UCSD-AML1 (cell line): ENCODE measurements around the gene TMEM151B.
"Not testable (repeated sequence)": the region's sequence is repeated elsewhere in the genome, so short reads cannot be mapped to it uniquely, and the experiment has no call there.

Experiments
- DNase-seq: peaks from one replicate; lab custom pipeline; 2025; ENCODE audit not compliant: unreplicated experiment; lab: John Stamatoyannopoulos, UW

The TMEM151B gene

DNA sequence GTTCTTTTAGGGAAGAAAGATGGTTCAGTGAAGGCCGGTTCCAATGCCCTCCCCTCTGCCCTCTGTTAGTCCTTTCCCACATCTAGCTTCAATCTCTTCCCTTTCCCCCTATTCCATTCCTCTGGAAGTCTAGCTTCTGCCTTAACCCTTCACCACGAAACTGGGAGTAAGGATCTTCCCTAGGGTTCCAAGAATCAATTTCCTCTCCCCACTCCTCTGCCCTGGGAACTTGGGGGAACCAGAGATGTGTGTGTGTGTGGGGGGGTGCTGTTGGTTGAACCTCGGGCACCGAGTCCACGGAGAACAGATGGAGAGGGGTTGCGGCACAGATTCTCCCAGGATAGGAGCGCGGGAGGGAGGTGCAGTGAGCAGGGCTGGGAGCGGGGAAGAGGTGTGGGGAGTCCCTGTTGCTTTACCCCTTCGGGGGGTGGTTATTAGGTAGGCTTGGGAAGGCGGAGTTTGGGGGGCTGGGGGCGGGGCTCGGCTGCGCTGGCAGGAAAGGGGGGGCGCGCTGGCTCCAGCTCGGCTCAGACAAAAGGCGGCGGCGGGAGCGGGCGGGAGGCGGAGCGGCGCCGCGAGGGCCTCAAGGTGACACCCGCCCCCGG lies at the start of gene TMEM151B:
TSS of gene TMEM151B (plus strand) at position 530 of the 605 bp plus-strand sequence. CDS start 293 bp downstream, outside the sequence.
- no peak for DNase-seq

DNA sequence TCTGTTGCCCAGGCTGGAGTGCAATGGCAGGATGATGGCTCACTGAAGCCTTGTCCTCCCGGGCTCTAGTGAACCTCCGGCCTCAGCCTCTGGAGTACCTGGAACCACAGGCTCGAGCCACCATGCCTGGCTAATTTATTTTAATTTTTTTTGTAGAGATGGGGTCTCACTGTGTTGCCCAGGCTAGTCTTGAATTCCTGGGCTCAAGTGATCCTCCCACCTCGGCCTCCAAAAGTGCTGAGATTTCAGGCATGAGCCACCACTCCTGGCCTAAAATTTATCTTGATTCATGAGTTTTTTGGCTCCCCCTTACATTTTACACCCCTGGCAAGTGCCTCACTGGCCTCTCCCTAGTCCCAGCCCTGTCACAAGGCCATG lies 49.3 kb upstream of the TMEM151B start:
- DNase-seq: no peak

GRCh38 chr6:44221291-44221960 lies 48.8 kb upstream of the TMEM151B start:
- peak; percentile 83 for DNase-seq

DNA sequence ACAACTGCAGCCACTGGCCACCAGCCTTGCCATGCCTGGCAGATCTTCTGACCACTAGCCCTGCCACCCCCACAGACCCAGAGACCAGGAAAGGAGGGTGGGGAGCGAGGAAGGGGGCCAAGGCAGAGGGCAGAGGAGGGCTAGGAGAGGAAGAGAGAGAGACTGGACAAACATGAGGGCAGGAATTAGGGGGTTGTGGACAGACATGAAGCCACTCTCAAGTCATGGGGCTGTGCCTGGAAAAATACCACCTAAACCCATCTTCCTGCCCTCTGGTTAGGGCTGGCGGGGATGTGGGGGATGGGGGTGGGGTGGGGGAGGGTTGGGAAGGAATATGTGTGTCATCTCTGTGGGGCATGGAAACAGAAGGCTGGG lies 48.3 kb upstream of the TMEM151B start:
- DNase-seq: no peak

DNA sequence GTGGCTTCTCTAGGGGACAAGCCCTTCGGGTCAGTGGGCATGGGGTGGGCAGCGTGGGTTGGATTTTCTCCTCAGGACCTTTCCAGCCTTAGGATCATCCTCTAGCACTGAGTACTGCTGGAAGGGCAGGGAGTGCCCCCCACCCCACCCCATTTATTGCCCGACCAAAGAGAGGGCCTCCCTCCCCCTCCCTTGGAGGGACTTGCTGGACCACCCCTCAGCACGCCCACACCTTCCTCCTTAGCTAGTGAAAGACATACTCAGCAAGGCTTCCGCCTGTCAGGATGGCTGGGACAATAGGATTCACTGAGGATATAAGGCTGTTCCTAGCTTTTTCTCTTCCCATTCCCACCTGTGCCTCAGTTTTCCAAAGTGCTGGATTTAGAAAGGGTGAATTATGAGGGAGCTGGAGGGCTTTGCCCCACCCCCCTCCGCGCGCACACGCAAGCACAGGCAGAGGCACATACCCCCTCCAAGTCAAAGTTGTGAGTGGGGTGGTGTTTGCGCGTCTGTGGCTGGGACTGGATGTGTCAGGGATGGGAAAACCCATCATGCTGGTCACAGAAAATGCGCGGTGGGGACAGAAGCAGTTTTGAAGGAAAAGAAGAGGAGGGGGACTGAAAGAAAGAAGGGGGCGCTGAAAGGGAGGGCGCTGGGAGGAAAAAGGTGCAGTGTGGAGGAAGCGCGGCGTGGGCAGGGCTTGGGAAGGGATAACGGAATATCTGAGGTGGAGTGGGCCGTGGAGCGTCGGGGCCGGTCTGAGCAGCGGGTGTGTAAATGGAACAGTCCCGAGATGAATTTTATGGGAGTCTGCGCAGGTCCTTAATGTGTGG lies 47.5 kb upstream of the TMEM151B start:
- no peak for DNase-seq

DNA sequence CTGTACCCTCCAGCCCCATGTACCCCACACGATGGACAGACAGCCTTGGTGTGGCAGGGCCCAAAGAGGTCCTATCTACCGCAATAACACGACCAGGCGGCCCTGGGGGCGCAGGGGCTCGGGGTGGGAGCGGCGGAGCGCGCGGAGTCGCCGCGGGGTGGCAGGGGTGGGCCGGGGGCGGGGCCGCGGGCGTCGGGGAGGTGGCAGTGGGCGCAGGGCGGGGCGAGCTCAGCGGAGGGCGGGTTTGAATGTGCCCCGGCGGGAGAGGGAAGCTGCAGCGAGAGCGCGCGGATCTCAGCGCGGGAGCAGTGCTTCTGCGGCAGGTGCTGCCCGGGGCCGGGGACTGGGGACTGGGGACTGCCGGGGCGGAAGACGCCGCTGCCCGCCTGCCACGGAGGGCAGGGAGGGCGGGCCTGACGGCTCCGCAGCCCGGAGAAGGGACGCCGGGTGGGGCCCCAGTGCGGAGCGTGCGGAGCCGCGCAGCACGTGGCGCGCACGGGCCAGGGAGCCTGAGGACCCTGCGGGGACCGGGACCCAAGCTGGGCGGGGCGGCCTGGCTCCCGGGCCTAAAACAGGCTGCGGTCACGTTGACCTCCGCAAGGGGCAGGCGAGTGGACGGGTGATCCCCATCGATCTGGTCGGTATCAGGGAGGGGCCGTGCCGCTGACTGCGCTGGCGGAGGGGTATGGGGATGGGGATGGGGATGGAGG lies 46.8 kb upstream of the TMEM151B start, which contains the start of gene SLC29A1:
TSS of gene SLC29A1 (plus strand) at position 277 of the 710 bp plus-strand sequence. CDS start 3,719 bp downstream, outside the sequence.
- DNase-seq: peak; percentile 81

DNA sequence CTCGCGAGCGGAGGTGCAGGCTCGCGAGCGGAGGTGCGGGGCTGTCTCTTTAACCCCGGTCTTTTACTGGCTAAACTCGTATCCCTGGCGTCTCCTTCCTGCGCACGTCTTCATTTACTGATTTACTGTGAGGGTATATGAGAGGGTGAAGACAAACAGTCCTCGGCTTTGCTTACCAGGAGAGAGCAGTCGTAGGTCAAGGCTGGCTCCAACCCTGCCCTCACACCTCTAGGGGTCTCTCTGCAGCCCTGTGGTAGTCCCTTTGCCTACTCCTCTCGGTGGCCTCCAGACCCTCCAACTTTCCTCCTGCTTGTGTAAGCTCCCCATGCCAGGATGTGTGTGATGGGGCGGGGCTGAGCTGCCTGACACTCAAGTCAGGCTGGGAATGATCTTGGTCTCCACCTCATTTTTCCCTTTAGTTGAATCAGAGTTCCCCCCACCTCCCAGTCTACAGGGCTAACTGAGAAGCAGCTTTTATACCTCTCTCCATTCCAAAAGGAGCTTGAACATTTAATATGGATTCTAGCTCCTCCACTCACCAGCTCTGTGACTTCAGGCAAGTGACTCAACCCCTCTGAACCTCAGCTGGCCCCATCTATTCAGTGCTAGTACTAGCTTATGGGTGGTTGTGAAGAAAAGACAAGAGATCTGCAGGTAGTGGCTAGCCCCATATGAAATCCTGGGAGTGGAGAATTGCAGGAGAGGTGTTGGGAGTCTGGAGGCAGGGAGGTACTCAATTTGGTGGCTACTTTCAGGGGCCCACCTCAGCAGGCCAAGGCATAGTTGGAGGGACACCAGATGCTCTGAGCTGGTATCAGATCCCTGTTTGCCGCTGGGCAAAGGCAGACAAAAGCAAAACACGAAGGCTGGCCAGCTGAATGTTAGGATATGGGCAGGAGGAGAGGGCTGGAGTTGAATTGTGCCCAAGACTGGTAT lies 46.0 kb upstream of the TMEM151B start:
- peak; percentile 44 for DNase-seq

- no peak for DNase-seq
Measured at GRCh38 chr6:44224965-44225305, 45.3 kb upstream of the TMEM151B start.

DNA sequence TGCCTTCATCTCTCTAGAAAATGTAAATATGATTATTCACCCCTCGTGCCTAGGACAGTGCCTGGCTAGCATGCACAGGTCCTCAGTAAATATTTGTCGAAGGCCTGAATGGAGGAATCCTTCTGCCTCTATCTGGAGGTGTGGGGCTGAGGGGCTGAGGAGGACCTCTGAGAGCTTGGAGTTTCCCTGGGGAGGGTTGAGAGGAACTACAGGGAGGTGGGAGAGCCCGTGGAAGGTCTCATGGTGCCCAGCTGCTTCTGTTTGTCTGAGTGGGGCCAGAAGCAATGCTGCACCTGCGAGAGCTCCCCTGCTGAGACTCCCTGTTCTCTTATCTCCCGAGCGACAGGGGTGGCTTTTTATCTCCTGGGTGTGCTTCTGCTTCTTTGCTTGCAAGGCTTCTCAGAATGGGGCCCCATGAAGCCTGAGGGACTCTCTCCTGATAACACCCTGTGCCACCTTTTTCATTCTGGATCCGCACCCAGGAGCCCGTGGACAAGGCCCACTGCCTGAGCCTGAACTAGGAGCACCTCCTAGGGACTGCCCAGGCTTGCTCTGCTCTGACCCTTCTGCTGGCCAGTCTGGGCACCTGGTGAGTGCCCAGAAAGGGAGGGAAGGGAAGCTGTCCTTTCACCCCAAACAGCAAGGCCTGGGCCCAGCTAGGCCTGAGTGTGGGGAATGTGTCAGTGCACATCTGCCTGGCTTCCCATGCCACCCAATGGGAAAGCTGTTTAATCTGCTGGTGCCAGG lies 44.5 kb upstream of the TMEM151B start:
- no peak for DNase-seq

DNA sequence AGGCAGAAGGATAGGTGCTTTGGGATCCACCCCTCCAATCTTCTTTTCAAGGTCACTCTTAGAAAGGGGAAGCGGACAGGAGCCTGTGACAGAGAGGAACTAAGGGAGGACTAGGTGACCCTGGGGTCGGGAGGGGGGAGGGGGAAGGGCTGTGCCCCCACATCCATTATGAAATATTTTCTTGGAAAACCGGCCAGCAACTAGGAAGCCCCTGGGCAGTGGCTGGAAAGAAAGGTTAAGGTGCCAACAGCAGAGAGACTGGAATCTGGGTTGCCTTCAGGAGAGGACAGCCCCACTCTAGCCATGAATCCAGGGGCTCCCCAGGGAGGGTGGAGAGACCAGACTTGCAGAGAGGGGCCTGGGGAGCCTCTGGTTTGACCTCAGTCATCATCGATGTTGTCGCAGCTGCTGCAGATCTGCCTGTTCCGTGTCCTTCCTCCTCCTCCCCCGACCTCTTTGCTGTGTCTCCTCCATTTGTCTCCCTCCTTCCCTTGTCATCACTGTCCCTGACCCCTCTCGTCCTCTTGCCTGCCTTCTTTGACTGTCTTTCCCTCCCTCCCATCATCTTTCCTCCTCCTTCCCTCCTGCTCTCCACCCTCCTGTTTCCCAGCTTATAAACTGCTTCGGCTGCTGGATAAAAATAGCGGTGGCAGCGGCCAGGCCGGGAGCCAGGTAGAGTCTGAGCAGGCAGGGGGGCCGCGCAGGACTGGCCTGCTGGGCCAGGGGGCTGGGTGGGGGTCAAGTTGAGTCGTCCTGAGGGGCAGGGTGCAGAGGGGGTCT lies 43.7 kb upstream of the TMEM151B start:
- DNase-seq: no peak

GRCh38 chr6:44227148-44227793 lies 43.0 kb upstream of the TMEM151B start:
- DNase-seq: no peak

GRCh38 chr6:44228031-44228430 lies 42.2 kb upstream of the TMEM151B start:
- no peak for DNase-seq

DNA sequence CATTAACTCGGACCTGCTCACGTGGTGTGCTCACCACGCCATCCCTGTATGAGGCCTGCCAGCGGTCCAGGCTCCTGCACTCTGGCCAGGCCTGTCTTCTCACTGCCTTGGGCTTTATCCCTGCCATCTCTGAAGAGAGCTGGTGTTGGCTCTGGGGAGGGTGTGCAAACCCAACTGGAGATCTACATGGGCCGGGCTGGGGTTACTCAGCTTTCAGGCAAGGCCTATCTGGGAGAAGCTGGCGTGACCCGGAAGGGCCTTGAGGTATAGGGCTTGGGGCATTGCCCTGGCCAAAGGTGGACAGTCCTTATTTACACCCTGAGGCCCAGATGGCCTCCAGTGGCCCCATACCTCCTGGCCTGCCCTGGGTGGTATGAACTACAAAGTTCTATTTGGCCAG lies 41.8 kb upstream of the TMEM151B start:
- DNase-seq: no peak

GRCh38 chr6:44228836-44229235 lies 41.4 kb upstream of the TMEM151B start:
- no peak for DNase-seq

DNA sequence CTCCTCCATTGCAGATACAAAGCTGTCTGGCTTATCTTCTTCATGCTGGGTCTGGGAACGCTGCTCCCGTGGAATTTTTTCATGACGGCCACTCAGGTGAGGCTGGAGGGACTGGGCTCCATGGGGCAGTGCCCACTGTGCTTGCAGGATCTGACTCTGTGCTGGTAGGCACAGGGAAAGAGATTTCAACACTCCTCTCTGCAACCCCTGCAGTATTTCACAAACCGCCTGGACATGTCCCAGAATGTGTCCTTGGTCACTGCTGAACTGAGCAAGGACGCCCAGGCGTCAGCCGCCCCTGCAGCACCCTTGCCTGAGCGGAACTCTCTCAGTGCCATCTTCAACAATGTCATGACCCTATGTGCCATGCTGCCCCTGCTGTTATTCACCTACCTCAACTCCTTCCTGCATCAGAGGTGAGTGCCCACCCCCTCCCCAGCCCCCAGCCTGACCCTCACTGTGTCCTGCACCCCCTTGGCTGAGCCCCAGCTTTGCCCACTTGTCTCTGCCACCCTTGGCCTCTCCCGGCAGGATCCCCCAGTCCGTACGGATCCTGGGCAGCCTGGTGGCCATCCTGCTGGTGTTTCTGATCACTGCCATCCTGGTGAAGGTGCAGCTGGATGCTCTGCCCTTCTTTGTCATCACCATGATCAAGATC lies 40.7 kb upstream of the TMEM151B start:
- no peak for DNase-seq

DNA sequence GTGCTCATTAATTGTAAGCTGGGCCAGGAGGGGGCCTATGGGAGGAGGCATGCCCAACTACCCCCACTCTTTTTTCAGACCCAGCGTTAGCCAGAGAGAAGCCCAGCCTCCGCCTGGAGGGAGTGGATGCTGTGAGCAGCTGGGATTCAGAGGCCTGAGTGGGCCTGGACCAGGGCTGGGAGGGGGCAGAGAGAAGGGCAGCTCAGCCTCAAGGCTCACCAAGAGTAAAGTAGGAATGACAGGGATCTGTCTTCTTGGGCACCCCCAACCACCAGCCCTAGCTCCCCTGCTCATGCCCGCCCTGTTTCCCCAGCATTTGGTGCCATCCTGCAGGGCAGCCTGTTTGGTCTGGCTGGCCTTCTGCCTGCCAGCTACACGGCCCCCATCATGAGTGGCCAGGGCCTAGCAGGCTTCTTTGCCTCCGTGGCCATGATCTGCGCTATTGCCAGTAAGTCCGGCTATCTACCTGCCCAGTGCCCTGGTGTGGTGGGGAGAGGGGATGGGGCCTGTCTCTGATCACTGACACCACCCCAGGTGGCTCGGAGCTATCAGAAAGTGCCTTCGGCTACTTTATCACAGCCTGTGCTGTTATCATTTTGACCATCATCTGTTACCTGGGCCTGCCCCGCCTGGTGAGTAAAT lies 40.1 kb upstream of the TMEM151B start:
- no peak for DNase-seq

- not testable (repeated sequence) for DNase-seq
Measured at GRCh38 chr6:44231426-44231825, 38.8 kb upstream of the TMEM151B start.
